Endodermal cell (in vitro differentiated cells): ENCODE measurements around the gene METTL8. TPM values are rescaled to one million over a fixed set of nuclear protein-coding genes. Genes with fewer than 3 reads are reported as not detected.
A peak's percentile ranks its signal among the peaks of the same experiment; 100 is the strongest.

Experiments used
- DNase-seq: peaks from one replicate; pipeline ENCODE4 v3.0.0-alpha.2; 2017
- H3K27ac ChIP-seq: 2 replicates; pipeline ENCODE4 v1.5.1; 2013; ENCODE audit warnings: mild to moderate bottlenecking, low read depth, low read length, moderate library complexity
- H3K27me3 ChIP-seq: 2 replicates; pipeline ENCODE4 v1.6.1; 2013; ENCODE audit warnings: mild to moderate bottlenecking, low read length, moderate library complexity; ENCODE audit not compliant: insufficient read depth, control insufficient read depth, poor library complexity, severe bottlenecking
- H3K36me3 ChIP-seq: 2 replicates; pipeline ENCODE4 v1.7.0; 2013; ENCODE audit warnings: mild to moderate bottlenecking, low read length, moderate library complexity; ENCODE audit not compliant: control insufficient read depth, insufficient read depth
- H3K4me1 ChIP-seq: one replicate; pipeline ENCODE4 v1.7.0; 2013; ENCODE audit warnings: low read length; ENCODE audit not compliant: control insufficient read depth, insufficient read depth
- H3K4me3 ChIP-seq: 2 replicates; pipeline ENCODE4 v1.5.1; 2013; ENCODE audit warnings: mild to moderate bottlenecking, low read length, moderate library complexity
- H3K9ac ChIP-seq: 2 replicates; pipeline ENCODE4 v1.6.1; 2013; ENCODE audit warnings: mild to moderate bottlenecking, low read length, moderate library complexity; ENCODE audit not compliant: poor library complexity, severe bottlenecking; ENCODE audit errors: extremely low read depth
- H3K9me3 ChIP-seq: 2 replicates; pipeline ENCODE4 v1.6.1; 2013; ENCODE audit warnings: mild to moderate bottlenecking, low read length, moderate library complexity; ENCODE audit not compliant: control insufficient read depth
- H3K27ac Mint-ChIP-seq: 2 replicates; pipeline ENCODE4 v1.8.0; 2020; ENCODE audit warnings: mixed read lengths
- H3K27me3 Mint-ChIP-seq: 2 replicates; pipeline ENCODE4 v1.8.0; 2021; ENCODE audit warnings: mild to moderate bottlenecking, mixed read lengths; ENCODE audit not compliant: insufficient read depth
- H3K36me3 Mint-ChIP-seq: 2 replicates; pipeline ENCODE4 v1.8.0; 2020; ENCODE audit warnings: low read depth, mixed read lengths
- H3K4me1 Mint-ChIP-seq: 2 replicates; pipeline ENCODE4 v1.8.0; 2020; ENCODE audit warnings: mixed read lengths
- H3K4me3 Mint-ChIP-seq: 2 replicates; pipeline ENCODE4 v1.8.0; 2020; ENCODE audit warnings: mild to moderate bottlenecking, moderate library complexity, mixed read lengths
- H3K9me3 Mint-ChIP-seq: 2 replicates; pipeline ENCODE4 v1.8.0; 2020; ENCODE audit warnings: mild to moderate bottlenecking, mixed read lengths
- CTCF ChIP-seq: fragments of 200-600 bp; sonication (generic); conservative IDR thresholded peaks from 2 replicates; pipeline ENCODE4 v1.5.0; 2021; ENCODE audit warnings: antibody characterized with exemption, mild to moderate bottlenecking
- WGBS, 2 experiments: methylation state at CpG; one replicate each; pipeline versions ENCODE4 v1.1.5 to v1.1.7; 2013; ENCODE audit warnings: missing lambda C conversion rate in 2 of 2, mixed read lengths in 1 of 2; ENCODE audit not compliant: insufficient coverage in 1 of 2, insufficient read length in 1 of 2; 5-methylcytosine and 5-hydroxymethylcytosine counted together
- total RNA-seq, 2 donors: library from RNA; stranded (reverse); fragmentation: NEBNext Ultra II Directional in 1 of 2; extraction: Animal tissue kit (Norgen Biotek cat#: 25700) in 1 of 2; gene quantifications; 2 replicates in 1 of 2; 3 replicates in 1 of 2; pipeline ENCODE4 v1.2.1, GENCODE V29; 2021

METTL8 gene
- total RNA-seq, 2 donors from 2014 or later, result 20.3 to 33.6 TPM

GRCh38 chr2:171320731-171321130, 113.1 kb downstream of the METTL8 start:
- peaks cover 13% of the 10 kb centered on the region for H3K36me3 Mint-ChIP-seq
- H3K27ac Mint-ChIP-seq, result no peak overlapping the region
- H3K4me3 ChIP-seq, result no peak overlapping the region
- H3K9me3 Mint-ChIP-seq, result no peaks in the 10 kb centered on the region
- DNase-seq, result no peak
- H3K27me3 Mint-ChIP-seq, result peaks cover 46% of the 10 kb centered on the region
- H3K27me3 ChIP-seq, result peaks cover 34% of the 10 kb centered on the region
- peaks cover 62% of the 10 kb centered on the region for H3K4me1 Mint-ChIP-seq
- no peak overlapping the region for H3K4me3 Mint-ChIP-seq
- H3K27ac ChIP-seq, result no peak overlapping the region
- no peak overlapping the region for H3K9ac ChIP-seq
- no peaks in the 10 kb centered on the region for H3K9me3 ChIP-seq
- H3K36me3 ChIP-seq, result no peaks in the 10 kb centered on the region
- no peak for TF ChIP-seq CTCF
- peaks cover 18% of the 10 kb centered on the region for H3K4me1 ChIP-seq

- H3K4me1 Mint-ChIP-seq, result peaks cover 64% of the 10 kb centered on the region
- H3K27me3 Mint-ChIP-seq, result peaks cover 46% of the 10 kb centered on the region
- H3K9me3 Mint-ChIP-seq, result no peaks in the 10 kb centered on the region
- DNase-seq, result peak; percentile 56
- H3K9me3 ChIP-seq, result no peaks in the 10 kb centered on the region
- TF ChIP-seq CTCF, result no peak
- no peak overlapping the region for H3K4me3 Mint-ChIP-seq
- WGBS, 2 experiments, result 65 to 90% methylated on average over 4 to 5 of the region's 5 CpGs
- H3K36me3 Mint-ChIP-seq, result peaks cover 13% of the 10 kb centered on the region
- no peak overlapping the region for H3K27ac Mint-ChIP-seq
- H3K36me3 ChIP-seq, result no peaks in the 10 kb centered on the region
- no peak overlapping the region for H3K27ac ChIP-seq
- no peak overlapping the region for H3K4me3 ChIP-seq
- H3K27me3 ChIP-seq, result peaks cover 34% of the 10 kb centered on the region
- peaks cover 20% of the 10 kb centered on the region for H3K4me1 ChIP-seq
- no peak overlapping the region for H3K9ac ChIP-seq
These were observed 113.6 kb downstream of the METTL8 start for GRCh38 chr2:171320208-171320621.

- no peak for TF ChIP-seq CTCF
- Histone ChIP-seq H3K27ac (no peak overlapping the region), H3K36me3 (no peaks in the 10 kb centered on the region), H3K27me3 (peaks cover 34% of the 10 kb centered on the region), H3K4me1 (peaks cover 20% of the 10 kb centered on the region), H3K9me3 (no peaks in the 10 kb centered on the region), H3K9ac (no peak overlapping the region), H3K4me3 (peak overlapping the region; percentile 41)
- Mint-ChIP-seq H3K4me3 (peak overlapping the region; percentile 26), H3K9me3 (no peaks in the 10 kb centered on the region), H3K27ac (peak overlapping the region; percentile 67), H3K36me3 (peaks cover 12% of the 10 kb centered on the region), H3K27me3 (peaks cover 46% of the 10 kb centered on the region), H3K4me1 (peaks cover 64% of the 10 kb centered on the region)
- peak; percentile 72 for DNase-seq
- 6 to 12% methylated on average over 7 to 11 of the region's 12 CpGs for WGBS, 2 experiments
These were observed 114.5 kb downstream of the METTL8 start for GRCh38 chr2:171319164-171319810.
